Measurements from ENCODE around the gene ARL4D. TPM values are rescaled to one million over a fixed set of nuclear protein-coding genes. Genes with fewer than 3 reads are reported as not detected.

ARL4D gene
- polyA plus RNA-seq, 1 donor from 2014 or later = 10.6 TPM

DNA sequence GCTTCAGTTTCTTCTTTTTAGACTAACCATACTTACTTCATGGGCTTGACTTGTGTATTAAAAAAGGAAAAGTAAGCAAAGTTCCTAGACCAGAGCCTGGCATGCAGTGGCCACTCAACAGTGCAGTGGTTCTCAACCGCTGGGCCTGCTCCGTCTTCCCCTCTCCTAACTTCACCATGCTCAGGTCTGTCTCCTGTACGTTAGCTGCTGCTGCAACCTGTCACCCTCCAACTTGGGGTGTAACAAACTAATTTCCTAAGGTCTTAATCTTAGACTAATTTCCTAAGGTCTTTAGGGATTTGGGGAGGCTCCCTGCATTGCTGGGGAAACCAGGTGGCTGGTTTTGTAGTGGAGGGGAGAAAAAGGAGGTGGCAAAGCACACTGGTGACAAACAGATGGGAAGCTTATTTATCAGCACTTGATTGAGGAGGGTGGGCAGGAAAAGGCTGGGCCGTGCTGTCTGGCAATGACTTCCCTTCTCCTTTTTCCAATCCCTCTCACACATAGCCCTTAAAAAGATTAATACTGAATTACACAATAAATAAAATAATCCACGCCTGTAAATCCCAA is 2.2 kb upstream of the ARL4D start:
- H3K79me2 ChIP-seq (replicated peaks; ENCODE audit: insufficient read depth, low read length) = peaks cover 27% of the 10 kb centered on the region
- H3K9me2 ChIP-seq (ENCODE audit: insufficient read depth, low read length) = no peaks in the 10 kb centered on the region
- H3F3A ChIP-seq (ENCODE audit: insufficient read depth, low read length, poor library complexity, severe bottlenecking) = no peaks in the 10 kb centered on the region
- H2AFZ ChIP-seq (ENCODE audit: low read depth, low read length) = no peak overlapping the region
- no peaks in the 10 kb centered on the region for H4K20me1 ChIP-seq (ENCODE audit: insufficient read depth)
- TF ChIP-seq TAF1 (IDR thresholded peaks at IDR 0.05; ENCODE audit: low read depth) (no peak), EP300 (conservative IDR thresholded peaks at IDR 0.05; ENCODE audit: poor library complexity, severe bottlenecking) (no peak), RAD21 (conservative IDR thresholded peaks at IDR 0.05) (no peak), POLR2AphosphoS5 (IDR thresholded peaks at IDR 0.05) (no peak), MXI1 (conservative IDR thresholded peaks at IDR 0.05; ENCODE audit: poor library complexity, severe bottlenecking) (no peak), EZH2 (IDR thresholded peaks at IDR 0.05; ENCODE audit: borderline replicate concordance, insufficient read depth, low read length, poor library complexity, severe bottlenecking) (no peak), SMC3 (conservative IDR thresholded peaks at IDR 0.05; ENCODE audit: poor library complexity) (no peak)
- TF ChIP-seq, protein P1, sequence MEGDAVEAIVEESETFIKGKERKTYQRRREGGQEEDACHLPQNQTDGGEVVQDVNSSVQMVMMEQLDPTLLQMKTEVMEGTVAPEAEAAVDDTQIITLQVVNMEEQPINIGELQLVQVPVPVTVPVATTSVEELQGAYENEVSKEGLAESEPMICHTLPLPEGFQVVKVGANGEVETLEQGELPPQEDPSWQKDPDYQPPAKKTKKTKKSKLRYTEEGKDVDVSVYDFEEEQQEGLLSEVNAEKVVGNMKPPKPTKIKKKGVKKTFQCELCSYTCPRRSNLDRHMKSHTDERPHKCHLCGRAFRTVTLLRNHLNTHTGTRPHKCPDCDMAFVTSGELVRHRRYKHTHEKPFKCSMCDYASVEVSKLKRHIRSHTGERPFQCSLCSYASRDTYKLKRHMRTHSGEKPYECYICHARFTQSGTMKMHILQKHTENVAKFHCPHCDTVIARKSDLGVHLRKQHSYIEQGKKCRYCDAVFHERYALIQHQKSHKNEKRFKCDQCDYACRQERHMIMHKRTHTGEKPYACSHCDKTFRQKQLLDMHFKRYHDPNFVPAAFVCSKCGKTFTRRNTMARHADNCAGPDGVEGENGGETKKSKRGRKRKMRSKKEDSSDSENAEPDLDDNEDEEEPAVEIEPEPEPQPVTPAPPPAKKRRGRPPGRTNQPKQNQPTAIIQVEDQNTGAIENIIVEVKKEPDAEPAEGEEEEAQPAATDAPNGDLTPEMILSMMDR (IDR thresholded peaks at IDR 0.05; ENCODE audit: poor library complexity, severe bottlenecking) = no peak
- TF ChIP-seq, protein P2, sequence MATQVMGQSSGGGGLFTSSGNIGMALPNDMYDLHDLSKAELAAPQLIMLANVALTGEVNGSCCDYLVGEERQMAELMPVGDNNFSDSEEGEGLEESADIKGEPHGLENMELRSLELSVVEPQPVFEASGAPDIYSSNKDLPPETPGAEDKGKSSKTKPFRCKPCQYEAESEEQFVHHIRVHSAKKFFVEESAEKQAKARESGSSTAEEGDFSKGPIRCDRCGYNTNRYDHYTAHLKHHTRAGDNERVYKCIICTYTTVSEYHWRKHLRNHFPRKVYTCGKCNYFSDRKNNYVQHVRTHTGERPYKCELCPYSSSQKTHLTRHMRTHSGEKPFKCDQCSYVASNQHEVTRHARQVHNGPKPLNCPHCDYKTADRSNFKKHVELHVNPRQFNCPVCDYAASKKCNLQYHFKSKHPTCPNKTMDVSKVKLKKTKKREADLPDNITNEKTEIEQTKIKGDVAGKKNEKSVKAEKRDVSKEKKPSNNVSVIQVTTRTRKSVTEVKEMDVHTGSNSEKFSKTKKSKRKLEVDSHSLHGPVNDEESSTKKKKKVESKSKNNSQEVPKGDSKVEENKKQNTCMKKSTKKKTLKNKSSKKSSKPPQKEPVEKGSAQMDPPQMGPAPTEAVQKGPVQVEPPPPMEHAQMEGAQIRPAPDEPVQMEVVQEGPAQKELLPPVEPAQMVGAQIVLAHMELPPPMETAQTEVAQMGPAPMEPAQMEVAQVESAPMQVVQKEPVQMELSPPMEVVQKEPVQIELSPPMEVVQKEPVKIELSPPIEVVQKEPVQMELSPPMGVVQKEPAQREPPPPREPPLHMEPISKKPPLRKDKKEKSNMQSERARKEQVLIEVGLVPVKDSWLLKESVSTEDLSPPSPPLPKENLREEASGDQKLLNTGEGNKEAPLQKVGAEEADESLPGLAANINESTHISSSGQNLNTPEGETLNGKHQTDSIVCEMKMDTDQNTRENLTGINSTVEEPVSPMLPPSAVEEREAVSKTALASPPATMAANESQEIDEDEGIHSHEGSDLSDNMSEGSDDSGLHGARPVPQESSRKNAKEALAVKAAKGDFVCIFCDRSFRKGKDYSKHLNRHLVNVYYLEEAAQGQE (IDR thresholded peaks at IDR 0.05; ENCODE audit: borderline replicate concordance) = no peak
- H3K4me2 ChIP-seq (ENCODE audit: low read length) = no peak overlapping the region
- H3K27me3 ChIP-seq (ENCODE audit: insufficient read depth, low read depth, low read length) = no peaks in the 10 kb centered on the region
- no peak overlapping the region for H3K9ac ChIP-seq (ENCODE audit: low read length)
- H3K4me3 ChIP-seq (ENCODE audit: low read length) = no peak overlapping the region
- H3K36me3 ChIP-seq (ENCODE audit: insufficient read depth, low read length) = no peaks in the 10 kb centered on the region
- no peaks in the 10 kb centered on the region for H3K9me3 ChIP-seq (ENCODE audit: low read length)
- no peak overlapping the region for H3K27ac ChIP-seq (ENCODE audit: low read length)

DNA sequence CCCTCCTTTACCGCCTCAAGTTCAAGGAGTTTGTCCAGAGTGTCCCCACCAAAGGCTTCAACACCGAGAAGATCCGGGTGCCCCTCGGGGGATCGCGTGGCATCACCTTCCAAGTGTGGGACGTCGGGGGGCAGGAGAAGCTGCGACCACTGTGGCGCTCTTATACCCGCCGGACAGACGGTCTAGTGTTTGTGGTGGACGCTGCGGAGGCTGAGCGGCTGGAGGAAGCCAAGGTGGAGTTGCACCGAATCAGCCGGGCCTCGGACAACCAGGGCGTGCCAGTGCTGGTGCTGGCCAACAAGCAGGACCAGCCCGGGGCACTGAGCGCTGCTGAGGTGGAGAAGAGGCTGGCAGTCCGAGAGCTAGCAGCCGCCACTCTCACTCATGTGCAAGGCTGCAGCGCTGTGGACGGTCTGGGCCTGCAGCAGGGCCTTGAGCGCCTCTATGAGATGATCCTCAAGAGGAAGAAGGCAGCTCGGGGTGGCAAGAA is 1.1 kb downstream of the ARL4D start:
- TF ChIP-seq MXI1 (conservative IDR thresholded peaks at IDR 0.05; ENCODE audit: poor library complexity, severe bottlenecking) (no peak), RAD21 (conservative IDR thresholded peaks at IDR 0.05) (no peak), EZH2 (IDR thresholded peaks at IDR 0.05; ENCODE audit: borderline replicate concordance, insufficient read depth, low read length, poor library complexity, severe bottlenecking) (no peak), EP300 (conservative IDR thresholded peaks at IDR 0.05; ENCODE audit: poor library complexity, severe bottlenecking) (no peak), POLR2AphosphoS5 (IDR thresholded peaks at IDR 0.05) (no peak), TAF1 (IDR thresholded peaks at IDR 0.05; ENCODE audit: low read depth) (no peak), SMC3 (conservative IDR thresholded peaks at IDR 0.05; ENCODE audit: poor library complexity) (no peak)
- TF ChIP-seq, protein P2 (IDR thresholded peaks at IDR 0.05; ENCODE audit: borderline replicate concordance) = no peak
- TF ChIP-seq, protein P1 (IDR thresholded peaks at IDR 0.05; ENCODE audit: poor library complexity, severe bottlenecking) = no peak
- no peaks in the 10 kb centered on the region for H3K36me3 ChIP-seq (ENCODE audit: insufficient read depth, low read length)
- H3K4me2 ChIP-seq (ENCODE audit: low read length) = peak overlapping the region; percentile 86
- no peaks in the 10 kb centered on the region for H3K27me3 ChIP-seq (ENCODE audit: insufficient read depth, low read depth, low read length)
- H3K9me2 ChIP-seq (ENCODE audit: insufficient read depth, low read length) = no peaks in the 10 kb centered on the region
- H3K9me3 ChIP-seq (ENCODE audit: low read length) = no peaks in the 10 kb centered on the region
- peak overlapping the region; percentile 84 for H3K4me3 ChIP-seq (ENCODE audit: low read length)
- H2AFZ ChIP-seq (ENCODE audit: low read depth, low read length) = no peak overlapping the region
- H3K9ac ChIP-seq (ENCODE audit: low read length) = peak overlapping the region; percentile 84
- H3K79me2 ChIP-seq (replicated peaks; ENCODE audit: insufficient read depth, low read length) = peaks cover 31% of the 10 kb centered on the region
- H3K27ac ChIP-seq (ENCODE audit: low read length) = no peak overlapping the region
- no peaks in the 10 kb centered on the region for H4K20me1 ChIP-seq (ENCODE audit: insufficient read depth)
- H3F3A ChIP-seq (ENCODE audit: insufficient read depth, low read length, poor library complexity, severe bottlenecking) = no peaks in the 10 kb centered on the region
